ENCODE data around the gene YWHAB.

- TF ChIP-seq, protein P1, sequence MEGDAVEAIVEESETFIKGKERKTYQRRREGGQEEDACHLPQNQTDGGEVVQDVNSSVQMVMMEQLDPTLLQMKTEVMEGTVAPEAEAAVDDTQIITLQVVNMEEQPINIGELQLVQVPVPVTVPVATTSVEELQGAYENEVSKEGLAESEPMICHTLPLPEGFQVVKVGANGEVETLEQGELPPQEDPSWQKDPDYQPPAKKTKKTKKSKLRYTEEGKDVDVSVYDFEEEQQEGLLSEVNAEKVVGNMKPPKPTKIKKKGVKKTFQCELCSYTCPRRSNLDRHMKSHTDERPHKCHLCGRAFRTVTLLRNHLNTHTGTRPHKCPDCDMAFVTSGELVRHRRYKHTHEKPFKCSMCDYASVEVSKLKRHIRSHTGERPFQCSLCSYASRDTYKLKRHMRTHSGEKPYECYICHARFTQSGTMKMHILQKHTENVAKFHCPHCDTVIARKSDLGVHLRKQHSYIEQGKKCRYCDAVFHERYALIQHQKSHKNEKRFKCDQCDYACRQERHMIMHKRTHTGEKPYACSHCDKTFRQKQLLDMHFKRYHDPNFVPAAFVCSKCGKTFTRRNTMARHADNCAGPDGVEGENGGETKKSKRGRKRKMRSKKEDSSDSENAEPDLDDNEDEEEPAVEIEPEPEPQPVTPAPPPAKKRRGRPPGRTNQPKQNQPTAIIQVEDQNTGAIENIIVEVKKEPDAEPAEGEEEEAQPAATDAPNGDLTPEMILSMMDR (conservative IDR thresholded peaks at IDR 0.05), result no peak
- no peak for TF ChIP-seq ZFX (IDR thresholded peaks at IDR 0.05)
These were observed 34.7 kb upstream of the YWHAB start for GRCh38 chr20:44850837-44851236.

Measured in C4-2B (cell line).